ENCODE measurements around the gene HLCS.

DNA sequence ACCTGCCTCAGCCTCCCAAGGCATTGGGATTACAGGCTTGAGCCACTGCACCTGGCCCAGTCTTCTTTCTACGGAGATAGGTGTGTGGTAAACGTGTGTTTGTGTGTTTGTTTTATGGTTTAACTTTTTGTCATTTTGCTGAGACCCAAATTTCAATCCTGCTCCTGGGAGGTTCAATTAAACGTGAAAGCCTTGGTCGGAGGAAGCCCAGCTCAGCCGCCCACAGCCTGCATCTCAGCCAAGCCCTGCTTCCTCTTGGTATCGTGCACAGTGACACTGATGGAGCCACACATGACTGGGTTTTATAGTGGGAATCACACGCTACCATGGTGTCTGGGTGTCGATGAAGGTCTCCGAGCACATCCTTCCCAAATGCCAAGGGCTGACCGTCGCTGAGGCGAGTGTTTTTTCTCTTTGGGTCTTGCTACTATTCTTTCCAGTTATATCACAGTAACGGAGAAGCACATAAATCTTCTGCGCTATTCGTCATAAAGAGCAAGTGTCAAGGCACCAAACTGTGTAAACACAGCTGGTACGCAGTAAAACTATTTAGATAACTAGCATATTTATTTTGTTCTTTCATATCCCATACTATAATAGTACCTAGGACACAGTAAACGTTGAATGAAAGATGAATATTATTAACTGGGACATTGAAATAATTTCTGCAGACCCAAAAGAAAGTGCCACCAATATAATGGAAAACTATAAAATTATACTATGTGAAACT, 39.3 kb downstream of the HLCS start:
- TF ChIP-seq, protein P1, sequence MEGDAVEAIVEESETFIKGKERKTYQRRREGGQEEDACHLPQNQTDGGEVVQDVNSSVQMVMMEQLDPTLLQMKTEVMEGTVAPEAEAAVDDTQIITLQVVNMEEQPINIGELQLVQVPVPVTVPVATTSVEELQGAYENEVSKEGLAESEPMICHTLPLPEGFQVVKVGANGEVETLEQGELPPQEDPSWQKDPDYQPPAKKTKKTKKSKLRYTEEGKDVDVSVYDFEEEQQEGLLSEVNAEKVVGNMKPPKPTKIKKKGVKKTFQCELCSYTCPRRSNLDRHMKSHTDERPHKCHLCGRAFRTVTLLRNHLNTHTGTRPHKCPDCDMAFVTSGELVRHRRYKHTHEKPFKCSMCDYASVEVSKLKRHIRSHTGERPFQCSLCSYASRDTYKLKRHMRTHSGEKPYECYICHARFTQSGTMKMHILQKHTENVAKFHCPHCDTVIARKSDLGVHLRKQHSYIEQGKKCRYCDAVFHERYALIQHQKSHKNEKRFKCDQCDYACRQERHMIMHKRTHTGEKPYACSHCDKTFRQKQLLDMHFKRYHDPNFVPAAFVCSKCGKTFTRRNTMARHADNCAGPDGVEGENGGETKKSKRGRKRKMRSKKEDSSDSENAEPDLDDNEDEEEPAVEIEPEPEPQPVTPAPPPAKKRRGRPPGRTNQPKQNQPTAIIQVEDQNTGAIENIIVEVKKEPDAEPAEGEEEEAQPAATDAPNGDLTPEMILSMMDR (conservative IDR thresholded peaks at IDR 0.05; ENCODE audit: low read length) = no peak
- TF ChIP-seq EZH2phosphoT487 (IDR thresholded peaks at IDR 0.05; ENCODE audit: borderline replicate concordance) = no peak

Measured in Loucy (cell line).